NCI-H1417 treated with DMSO at 0.1 percent for 48 hours (cell line): ENCODE data around the gene PAFAH2.
A peak's percentile ranks its signal among the peaks of the same experiment; 100 is the strongest.

ENCODE experiments used
- DNase-seq: peaks from one replicate; lab custom pipeline; 2025; lab: John Stamatoyannopoulos, UW

Gene PAFAH2

GRCh38 chr1:25927521-25928265 is 70.2 kb downstream of the PAFAH2 start:
- peak; percentile 63 for DNase-seq

- DNase-seq, result no peak
Measured at GRCh38 chr1:25926731-25927496, 70.9 kb downstream of the PAFAH2 start.

- no peak for DNase-seq
Measured at GRCh38 chr1:25924454-25924853, 73.4 kb downstream of the PAFAH2 start.

GRCh38 chr1:25922971-25923552 is 74.8 kb downstream of the PAFAH2 start:
- DNase-seq, result no peak

GRCh38 chr1:25922056-25922970 is 75.5 kb downstream of the PAFAH2 start:
- DNase-seq, result peak; percentile 49

- DNase-seq, result no peak
Measured at GRCh38 chr1:25918615-25919014, 79.2 kb downstream of the PAFAH2 start.

- no peak for DNase-seq
Measured at GRCh38 chr1:25917996-25918395, 79.9 kb downstream of the PAFAH2 start.

- no peak for DNase-seq
Measured at GRCh38 chr1:25916460-25916859, 81.4 kb downstream of the PAFAH2 start.

GRCh38 chr1:25914074-25914995 is 83.5 kb downstream of the PAFAH2 start:
- DNase-seq, result no peak

- no peak for DNase-seq
Measured at GRCh38 chr1:25913206-25913605, 84.7 kb downstream of the PAFAH2 start.

GRCh38 chr1:25912076-25912831 is 85.6 kb downstream of the PAFAH2 start:
- no peak for DNase-seq

- no peak for DNase-seq
Measured at GRCh38 chr1:25911162-25911561, 86.7 kb downstream of the PAFAH2 start.
